ENCODE data around the gene EFS. TPM values are rescaled to one million over a fixed set of nuclear protein-coding genes. Genes with fewer than 3 reads are reported as not detected.

The EFS gene
- polyA plus RNA-seq, 3 donors: 2.3 to 17.5 (median 11.1) TPM

- H3K27ac ChIP-seq (ENCODE audit: low read depth, low read length): no peak overlapping the region
- WGBS, 3 donors: 91 to 95% (median 92%) methylated on average over 29 of the region's 29 CpGs
Measured at GRCh38 chr14:23384364-23385080, 19.6 kb upstream of the EFS start.

GRCh38 chr14:23382731-23383440 is 17.9 kb upstream of the EFS start:
- 60 to 75% (median 73%) methylated on average over 10 of the region's 10 CpGs for WGBS, 3 donors
- no peak overlapping the region for H3K27ac ChIP-seq (ENCODE audit: low read depth, low read length)

- no peak overlapping the region for H3K27ac ChIP-seq (ENCODE audit: low read depth, low read length)
Measured at GRCh38 chr14:23382276-23382675, 17.3 kb upstream of the EFS start.

GRCh38 chr14:23381871-23382270 is 16.9 kb upstream of the EFS start:
- WGBS, 3 donors: 34 to 68% (median 35%) methylated on average over 3 of the region's 3 CpGs
- no peak overlapping the region for H3K27ac ChIP-seq (ENCODE audit: low read depth, low read length)

More at GRCh38 chr14:23382276-23382675, 17.3 kb upstream of the EFS start:
- whole genome bisulfite sequencing, 3 donors: 92 to 98% (median 93%) methylated on average over 6 of the region's 6 CpGs

GRCh38 chr14:23380976-23381375 is 16.0 kb upstream of the EFS start:
- WGBS, 3 donors: 79 to 83% (median 80%) methylated on average over 4 of the region's 4 CpGs
- H3K27ac ChIP-seq (ENCODE audit: low read depth, low read length): no peak overlapping the region

- no peak overlapping the region for H3K27ac ChIP-seq (ENCODE audit: low read depth, low read length)
- 61 to 65% (median 62%) methylated on average over 16 of the region's 16 CpGs for WGBS, 3 donors
Measured at GRCh38 chr14:23380197-23380914, 15.4 kb upstream of the EFS start.

GRCh38 chr14:23379366-23380196 is 14.6 kb upstream of the EFS start:
- H3K27ac ChIP-seq (ENCODE audit: low read depth, low read length): no peak overlapping the region
- 24 to 37% (median 35%) methylated on average over 12 of the region's 12 CpGs for WGBS, 3 donors

- WGBS, 3 donors: 81 to 84% (median 82%) methylated on average over 11 of the region's 11 CpGs
- H3K27ac ChIP-seq (ENCODE audit: low read depth, low read length): no peak overlapping the region
Measured at GRCh38 chr14:23378612-23379220, 13.7 kb upstream of the EFS start.

- peak overlapping the region; percentile 23 for H3K27ac ChIP-seq (ENCODE audit: low read depth, low read length)
- 82 to 89% (median 87%) methylated on average over 14 of the region's 14 CpGs for WGBS, 3 donors
Measured at GRCh38 chr14:23377573-23378563, 12.9 kb upstream of the EFS start.

GRCh38 chr14:23377198-23377550 is 12.2 kb upstream of the EFS start:
- H3K27ac ChIP-seq (ENCODE audit: low read depth, low read length): peak overlapping the region; percentile 23
- 64 to 79% (median 66%) methylated on average over 11 of the region's 11 CpGs for WGBS, 3 donors

- peak within 1 kb of the TSS; percentile 23 for H3K27ac ChIP-seq (ENCODE audit: low read depth, low read length)
- WGBS, 3 donors: 54 to 79% (median 56%) methylated on average over 12 to 13 of the region's 13 CpGs
Measured at GRCh38 chr14:23376482-23377197, 11.7 kb upstream of the EFS start, which contains the start of gene CMTM5. CMTM5 (plus strand) TSS chr14:23377046; CDS start chr14:23377252, 206 bp downstream.

GRCh38 chr14:23375527-23376251 is 10.7 kb upstream of the EFS start:
- H3K27ac ChIP-seq (ENCODE audit: low read depth, low read length): no peak overlapping the region
- 87 to 90% (median 90%) methylated on average over 21 of the region's 21 CpGs for WGBS, 3 donors

- WGBS, 3 donors: 85 to 94% (median 88%) methylated on average over 3 of the region's 3 CpGs
- no peak overlapping the region for H3K27ac ChIP-seq (ENCODE audit: low read depth, low read length)
Measured at GRCh38 chr14:23373041-23373440, 8.1 kb upstream of the EFS start.

- 67 to 78% (median 74%) methylated on average over 2 of the region's 2 CpGs for WGBS, 3 donors
- H3K27ac ChIP-seq (ENCODE audit: low read depth, low read length): no peak within 1 kb of the TSS
Measured at GRCh38 chr14:23372509-23372908, 7.5 kb upstream of the EFS start, which contains the start of gene IL25. IL25 (plus strand) TSS chr14:23372809.

- no peak overlapping the region for H3K27ac ChIP-seq (ENCODE audit: low read depth, low read length)
- WGBS, 3 donors: 87 to 100% (median 96%) methylated on average over 1 of the region's 1 CpG
Measured at GRCh38 chr14:23371865-23372264, 6.9 kb upstream of the EFS start.

- H3K27ac ChIP-seq (ENCODE audit: low read depth, low read length): no peak overlapping the region
- 50 to 61% (median 57%) methylated on average over 1 of the region's 1 CpG for WGBS, 3 donors
Measured at GRCh38 chr14:23370221-23370620, 5.2 kb upstream of the EFS start.
